IgD-negative memory B cell (primary cell): Measurements from ENCODE around the gene PPARD. TPM values are rescaled to one million over a fixed set of nuclear protein-coding genes. Genes with fewer than 3 reads are reported as not detected.

Experiments
- H3K27ac Mint-ChIP-seq, 3 donors: one replicate each; pipeline ENCODE4 v1.8.0; 2020 to 2022; ENCODE audit warnings: mild to moderate bottlenecking in 3 of 3, mixed read lengths in 3 of 3, moderate library complexity in 1 of 3
- H3K27me3 Mint-ChIP-seq: one replicate; pipeline ENCODE4 v1.8.0; 2021; ENCODE audit warnings: mixed read lengths
- H3K36me3 Mint-ChIP-seq: one replicate; pipeline ENCODE4 v1.8.0; 2020; ENCODE audit warnings: mild to moderate bottlenecking, mixed read lengths
- H3K4me1 Mint-ChIP-seq, 3 donors: one replicate each; pipeline ENCODE4 v1.8.0; 2020 to 2022; ENCODE audit warnings: mixed read lengths in 3 of 3, mild to moderate bottlenecking in 1 of 3
- H3K4me3 Mint-ChIP-seq, 4 donors: one replicate each; pipeline ENCODE4 v1.8.0; 2020 to 2022; ENCODE audit warnings: mild to moderate bottlenecking in 4 of 4, mixed read lengths in 4 of 4, moderate library complexity in 3 of 4
- H3K9me3 Mint-ChIP-seq, 3 donors: one replicate each; pipeline ENCODE4 v1.8.0; 2020 to 2021; ENCODE audit warnings: mixed read lengths in 3 of 3, mild to moderate bottlenecking in 1 of 3
- polyA plus RNA-seq: library from polyadenylated mRNA; unstranded; fragments of 300-500 nt; fragmentation: Illumina TruSeq; gene quantifications from one replicate; pipeline ENCODE4 v1.2.3, GENCODE V29; 2021

PPARD gene
- polyA plus RNA-seq, 1 donor from 2014 or later, result 8.4 TPM

- Mint-ChIP-seq H3K4me3 (peak overlapping the region in 3 of 4 donors; percentile 24 to 86 (median 27)), H3K9me3 (no peaks in the 10 kb centered on the region), H3K4me1 (peaks cover 17 to 25% (median 23%) of the 10 kb centered on the region in 3 donors), H3K36me3 (peaks cover 6% of the 10 kb centered on the region), H3K27me3 (no peaks in the 10 kb centered on the region), H3K27ac (peak overlapping the region in 1 of 3 donors; percentile 33)
Observed at GRCh38 chr6:35454391-35455110, 112.2 kb downstream of the PPARD start.

GRCh38 chr6:35457907-35458306 is 115.5 kb downstream of the PPARD start:
- H3K4me3 Mint-ChIP-seq, result no peak overlapping the region

GRCh38 chr6:35461270-35461669 is 118.9 kb downstream of the PPARD start:
- Mint-ChIP-seq H3K4me1 (peaks cover 0 to 5% (median 3%) of the 10 kb centered on the region in 3 donors), H3K27ac (no peak overlapping the region), H3K4me3 (no peak overlapping the region), H3K36me3 (peaks cover 3% of the 10 kb centered on the region), H3K27me3 (no peaks in the 10 kb centered on the region), H3K9me3 (no peaks in the 10 kb centered on the region)

More at GRCh38 chr6:35457907-35458306, 115.5 kb downstream of the PPARD start:
- H3K36me3 Mint-ChIP-seq, result peaks cover 6% of the 10 kb centered on the region
- H3K4me1 Mint-ChIP-seq, result peaks cover 5 to 15% (median 14%) of the 10 kb centered on the region in 3 donors
- H3K27me3 Mint-ChIP-seq, result no peaks in the 10 kb centered on the region
- H3K9me3 Mint-ChIP-seq, result no peaks in the 10 kb centered on the region
- H3K27ac Mint-ChIP-seq, result no peak overlapping the region

DNA sequence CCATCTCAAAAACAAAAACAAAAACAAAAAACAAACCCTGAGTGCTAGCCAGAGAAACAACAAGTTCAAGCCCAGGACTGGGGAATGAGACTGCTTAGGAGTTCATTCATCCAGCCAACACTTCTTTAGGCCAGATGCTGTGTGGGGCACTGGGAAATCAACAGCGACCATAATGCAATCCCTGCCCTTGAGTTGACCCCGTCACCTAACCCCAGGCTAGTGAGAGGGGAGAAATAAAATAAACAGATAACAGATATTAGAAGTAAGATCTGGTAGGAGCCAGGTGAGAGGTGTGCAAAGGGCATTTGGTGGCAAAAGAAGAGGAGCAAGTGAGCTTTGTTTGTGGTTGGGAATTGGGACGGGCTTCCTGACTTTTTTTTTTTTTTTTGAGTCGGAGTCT is 120.9 kb downstream of the PPARD start:
- H3K27ac Mint-ChIP-seq, result no peak overlapping the region
- H3K36me3 Mint-ChIP-seq, result peaks cover 3% of the 10 kb centered on the region
- no peaks in the 10 kb centered on the region for H3K9me3 Mint-ChIP-seq
- peak overlapping the region in 1 of 4 donors; percentile 18 for H3K4me3 Mint-ChIP-seq
- no peaks in the 10 kb centered on the region for H3K27me3 Mint-ChIP-seq
- H3K4me1 Mint-ChIP-seq, result peaks cover 0 to 10% (median 5%) of the 10 kb centered on the region in 3 donors

DNA sequence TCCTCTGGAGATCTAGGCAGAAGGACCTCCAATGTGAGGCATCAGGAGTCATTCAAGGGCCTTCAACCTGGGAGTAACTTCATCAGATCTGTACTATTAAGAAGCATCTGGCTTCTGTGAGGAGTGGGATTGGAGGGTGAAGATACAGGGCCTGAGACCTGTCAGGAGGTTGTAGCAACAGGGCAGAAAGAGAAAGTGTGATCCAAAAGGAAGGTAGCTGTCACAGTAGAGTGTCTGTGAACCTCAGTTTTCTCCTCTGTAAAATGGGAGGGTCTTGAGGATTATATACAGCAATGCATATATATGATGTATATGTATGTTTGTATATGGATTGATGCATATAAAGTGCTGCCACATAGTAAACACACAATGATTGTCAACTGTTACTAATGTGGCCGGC is 123.3 kb downstream of the PPARD start:
- H3K27me3 Mint-ChIP-seq, result no peaks in the 10 kb centered on the region
- peak overlapping the region in 1 of 4 donors; percentile 68 for H3K4me3 Mint-ChIP-seq
- H3K4me1 Mint-ChIP-seq, result peaks cover 9 to 21% (median 20%) of the 10 kb centered on the region in 3 donors
- peak overlapping the region in 1 of 3 donors; percentile 9 for H3K27ac Mint-ChIP-seq
- peaks cover under 1% of the 10 kb centered on the region for H3K36me3 Mint-ChIP-seq
- H3K9me3 Mint-ChIP-seq, result no peaks in the 10 kb centered on the region

GRCh38 chr6:35468181-35468979 is 126.0 kb downstream of the PPARD start, which contains the start of gene RPL10A:
Gene RPL10A (plus strand): TSS chr6:35468401. CDS start chr6:35468435, 34 bp downstream.
- no peaks in the 10 kb centered on the region for H3K27me3 Mint-ChIP-seq
- H3K4me1 Mint-ChIP-seq, result peaks cover 16 to 30% (median 29%) of the 10 kb centered on the region in 3 donors
- peak within 1 kb of the TSS; percentile 92 to 99 (median 98) for H3K4me3 Mint-ChIP-seq
- H3K9me3 Mint-ChIP-seq, result no peaks in the 10 kb centered on the region
- H3K27ac Mint-ChIP-seq, result peak within 1 kb of the TSS; percentile 96 to 99 (median 99)
- peaks cover 2% of the 10 kb centered on the region for H3K36me3 Mint-ChIP-seq

GRCh38 chr6:35468980-35469750 is 126.8 kb downstream of the PPARD start:
- peaks cover 2% of the 10 kb centered on the region for H3K36me3 Mint-ChIP-seq
- peak overlapping the region; percentile 92 to 99 (median 98) for H3K4me3 Mint-ChIP-seq
- peak overlapping the region; percentile 96 to 99 (median 99) for H3K27ac Mint-ChIP-seq
- no peaks in the 10 kb centered on the region for H3K27me3 Mint-ChIP-seq
- H3K4me1 Mint-ChIP-seq, result peaks cover 18 to 30% (median 29%) of the 10 kb centered on the region in 3 donors
- no peaks in the 10 kb centered on the region for H3K9me3 Mint-ChIP-seq

DNA sequence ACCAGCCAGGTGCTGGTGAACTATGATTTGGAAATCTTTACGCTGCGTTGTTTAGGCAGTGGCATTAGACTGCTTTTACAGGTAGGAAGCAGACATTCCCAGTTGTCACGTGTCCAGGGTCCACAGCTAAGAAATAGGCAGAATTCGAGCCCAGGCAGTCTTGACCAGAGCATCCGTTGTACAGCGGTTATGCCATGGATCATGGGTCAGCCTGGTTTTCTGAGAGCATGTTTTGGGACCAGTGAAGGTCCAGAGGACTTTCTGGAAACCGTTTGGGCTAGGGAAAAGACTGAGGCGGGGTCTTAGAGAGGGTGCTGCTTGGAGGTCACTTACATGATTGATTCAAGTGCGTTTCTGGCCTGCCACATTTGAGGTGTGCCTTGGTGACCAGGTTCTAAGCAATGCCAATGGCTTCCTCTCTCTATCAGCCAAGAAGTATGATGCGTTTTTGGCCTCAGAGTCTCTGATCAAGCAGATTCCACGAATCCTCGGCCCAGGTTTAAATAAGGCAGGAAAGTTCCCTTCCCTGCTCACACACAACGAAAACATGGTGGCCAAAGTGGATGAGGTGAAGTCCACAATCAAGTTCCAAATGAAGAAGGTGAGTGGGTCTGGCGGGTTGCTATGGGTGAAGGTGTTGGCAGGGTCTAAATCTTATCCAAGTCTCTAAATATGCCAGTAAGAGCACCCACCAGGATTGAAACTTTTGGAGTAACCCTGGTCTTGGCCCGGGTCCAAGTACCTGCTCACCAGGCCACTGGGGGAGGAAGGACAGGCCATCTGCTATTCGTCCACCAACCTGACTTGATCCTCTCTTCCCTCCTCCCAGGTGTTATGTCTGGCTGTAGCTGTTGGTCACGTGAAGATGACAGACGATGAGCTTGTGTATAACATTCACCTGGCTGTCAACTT is 127.6 kb downstream of the PPARD start:
- H3K4me3 Mint-ChIP-seq, result peak overlapping the region; percentile 92 to 99 (median 98)
- peaks cover 2% of the 10 kb centered on the region for H3K36me3 Mint-ChIP-seq
- peaks cover 18 to 30% (median 29%) of the 10 kb centered on the region in 3 donors for H3K4me1 Mint-ChIP-seq
- H3K27me3 Mint-ChIP-seq, result no peaks in the 10 kb centered on the region
- no peaks in the 10 kb centered on the region for H3K9me3 Mint-ChIP-seq
- H3K27ac Mint-ChIP-seq, result peak overlapping the region; percentile 96 to 99 (median 99)

GRCh38 chr6:35470663-35471120 is 128.3 kb downstream of the PPARD start:
- peaks cover 18 to 30% (median 29%) of the 10 kb centered on the region in 3 donors for H3K4me1 Mint-ChIP-seq
- peak overlapping the region; percentile 58 to 99 (median 96) for H3K27ac Mint-ChIP-seq
- H3K36me3 Mint-ChIP-seq, result peaks cover 2% of the 10 kb centered on the region
- no peaks in the 10 kb centered on the region for H3K27me3 Mint-ChIP-seq
- no peaks in the 10 kb centered on the region for H3K9me3 Mint-ChIP-seq
- H3K4me3 Mint-ChIP-seq, result peak overlapping the region; percentile 92 to 99 (median 98)

DNA sequence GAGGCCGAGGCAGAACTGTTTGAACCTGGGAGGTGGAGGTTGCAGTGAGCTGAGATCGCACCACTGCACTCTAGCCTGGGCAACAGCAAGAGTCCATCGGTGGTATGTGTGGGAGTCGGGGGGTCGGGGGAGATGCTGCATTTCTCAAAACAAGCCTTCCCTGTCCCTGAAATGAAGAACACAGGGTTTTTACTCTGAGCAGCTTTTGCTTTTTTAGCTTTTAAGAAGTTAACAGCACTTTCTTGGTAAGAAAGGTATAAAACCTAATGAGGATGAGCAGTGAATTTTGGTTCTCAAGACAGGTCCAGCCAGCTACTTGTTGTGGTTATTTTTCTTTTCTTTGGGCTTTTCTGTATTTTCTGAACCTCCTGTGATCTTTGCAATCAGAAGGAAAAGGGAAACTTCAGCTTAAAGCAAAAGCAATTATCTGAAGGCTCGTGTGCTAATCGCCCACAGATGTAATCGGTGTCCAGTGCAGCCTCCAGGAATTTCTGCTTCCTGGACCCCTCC is 129.5 kb downstream of the PPARD start:
- peak overlapping the region in 1 of 4 donors; percentile 99 for H3K4me3 Mint-ChIP-seq
- no peaks in the 10 kb centered on the region for H3K9me3 Mint-ChIP-seq
- H3K36me3 Mint-ChIP-seq, result peaks cover 2% of the 10 kb centered on the region
- H3K27ac Mint-ChIP-seq, result peak overlapping the region in 2 of 3 donors; percentile 96 to 99
- no peaks in the 10 kb centered on the region for H3K27me3 Mint-ChIP-seq
- H3K4me1 Mint-ChIP-seq, result peaks cover 22 to 30% (median 29%) of the 10 kb centered on the region in 3 donors

- Mint-ChIP-seq H3K4me3 (no peak overlapping the region), H3K4me1 (peaks cover 19 to 25% (median 22%) of the 10 kb centered on the region in 3 donors), H3K9me3 (no peaks in the 10 kb centered on the region), H3K27me3 (no peaks in the 10 kb centered on the region), H3K36me3 (peaks cover 2% of the 10 kb centered on the region), H3K27ac (peak overlapping the region in 2 of 3 donors; percentile 27 to 72)
Observed at GRCh38 chr6:35473075-35473849, 130.9 kb downstream of the PPARD start.

DNA sequence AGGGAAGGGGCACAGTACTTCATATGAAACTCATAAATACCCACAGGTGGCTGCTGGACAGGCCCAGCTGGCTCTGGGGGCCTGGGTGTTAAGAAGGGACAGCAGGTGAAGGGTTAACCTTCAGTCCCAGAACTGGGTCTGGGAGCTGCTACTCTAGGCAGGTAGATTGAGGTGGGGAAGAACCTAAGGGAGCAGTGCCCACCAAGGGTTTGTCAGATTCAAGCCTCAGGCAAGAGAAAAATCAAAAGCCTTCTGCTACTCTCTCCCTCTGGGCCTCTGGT is 131.4 kb downstream of the PPARD start:
- H3K27ac Mint-ChIP-seq, result peak overlapping the region in 2 of 3 donors; percentile 27 to 72
- no peaks in the 10 kb centered on the region for H3K27me3 Mint-ChIP-seq
- H3K4me1 Mint-ChIP-seq, result peaks cover 16 to 25% (median 22%) of the 10 kb centered on the region in 3 donors
- H3K9me3 Mint-ChIP-seq, result no peaks in the 10 kb centered on the region
- H3K4me3 Mint-ChIP-seq, result no peak overlapping the region
- H3K36me3 Mint-ChIP-seq, result peaks cover 2% of the 10 kb centered on the region
